CD4-positive, alpha-beta T cell (primary cell): ENCODE results near the gene JAK2. TPM values are rescaled to one million over a fixed set of nuclear protein-coding genes. Genes with fewer than 3 reads are reported as not detected.

ENCODE experiments used
- ATAC-seq: fragments of 200-7000 bp; cut with Tn5 transposase; one replicate; pipeline ENCODE4 v1.10.0; 2022; ENCODE audit warnings: mild to moderate bottlenecking; ENCODE audit not compliant: poor library complexity
- CTCF ChIA-PET: fragments of 350-600 bp; sonication (Branson Sonifier 250); formaldehyde crosslinking; loops from one replicate; lab custom pipeline; 2021; ENCODE audit warnings: antibody characterized with exemption, inconsistent platforms; lab: Charles Lee
- POLR2A ChIA-PET: fragments of 350-600 bp; sonication (Branson Sonifier 250); formaldehyde crosslinking; loops from one replicate; lab custom pipeline; 2021; ENCODE audit warnings: antibody characterized with exemption, inconsistent platforms; lab: Charles Lee
- DNase-seq, 14 experiments: peaks; one replicate each; pipeline ENCODE4 v3.0.0-alpha.2; 2013 to 2020; ENCODE audit warnings: mixed read lengths in 2 of 14
- H3K27ac ChIP-seq, 2 donors: one replicate each; pipeline versions ENCODE4 v1.5.1 to v1.7.0; 2013; ENCODE audit warnings: low read length in 2 of 2, low read depth in 1 of 2, mild to moderate bottlenecking in 1 of 2
- H3K27me3 ChIP-seq, 2 experiments: 1 replicate in 1 of 2; 2 replicates in 1 of 2; pipeline versions ENCODE4 v1.6.1 to v1.7.0; 2013; ENCODE audit warnings: low read length in 2 of 2, control low read depth in 1 of 2, mild to moderate bottlenecking in 1 of 2, moderate library complexity in 1 of 2; ENCODE audit not compliant: insufficient read depth in 2 of 2, control insufficient read depth in 1 of 2
- H3K36me3 ChIP-seq: one replicate; pipeline ENCODE4 v1.6.1; 2013; ENCODE audit warnings: low read length, control low read depth; ENCODE audit not compliant: insufficient read depth
- H3K4me1 ChIP-seq: one replicate; pipeline ENCODE4 v1.6.1; 2013; ENCODE audit warnings: low read length, control low read depth; ENCODE audit not compliant: insufficient read depth
- H3K4me3 ChIP-seq: one replicate; pipeline ENCODE4 v1.5.1; 2013; ENCODE audit warnings: mild to moderate bottlenecking, low read length, moderate library complexity
- H3K9me3 ChIP-seq, 2 experiments: 1 replicate in 1 of 2; 2 replicates in 1 of 2; pipeline versions ENCODE4 v1.6.1 to v1.7.0; 2013; ENCODE audit warnings: low read length in 2 of 2, mild to moderate bottlenecking in 2 of 2, control low read depth in 1 of 2, moderate library complexity in 1 of 2; ENCODE audit not compliant: control insufficient read depth in 1 of 2, insufficient read depth in 1 of 2
- H3K27ac Mint-ChIP-seq: one replicate; pipeline ENCODE4 v1.8.0; 2020; ENCODE audit warnings: mixed read lengths
- H3K27me3 Mint-ChIP-seq: one replicate; pipeline ENCODE4 v1.8.0; 2021; ENCODE audit warnings: mixed read lengths
- H3K36me3 Mint-ChIP-seq: one replicate; pipeline ENCODE4 v1.8.0; 2021; ENCODE audit warnings: low read depth, mixed read lengths
- H3K4me1 Mint-ChIP-seq: one replicate; pipeline ENCODE4 v1.8.0; 2021; ENCODE audit warnings: low read depth, mixed read lengths
- H3K4me3 Mint-ChIP-seq: one replicate; pipeline ENCODE4 v1.8.0; 2020; ENCODE audit warnings: mild to moderate bottlenecking, mixed read lengths
- H3K9me3 Mint-ChIP-seq: one replicate; pipeline ENCODE4 v1.8.0; 2020; ENCODE audit warnings: mixed read lengths
- intact Hi-C, 2 experiments: fragments of 100-400 bp; cut with DNase I in 1 of 2; cut with micrococcal nuclease in 1 of 2; formaldehyde crosslinking; loops; one replicate each; pipeline versions ENCODE4 v1.15.1 to v1.9.0; 2023 to 2025; cut with DNase I, micrococcal nuclease
- total RNA-seq, 174 experiments: library from RNA in 2 of 174; stranded (reverse) in 2 of 174; gene quantifications; one replicate each; pipeline ENCODE4 v1.2.3 and lab custom pipeline; 2021 to 2026
- TF ChIP-seq, protein P1 (sequence below): fragments of 200-600 bp; IDR thresholded peaks from one replicate; pipeline ENCODE4 v1.8.0; 2022; ENCODE audit warnings: antibody characterized with exemption, mild to moderate bottlenecking

JAK2 gene
- total RNA-seq, 2 experiments from 2014 or later: 7.2 to 7.5 TPM

DNA sequence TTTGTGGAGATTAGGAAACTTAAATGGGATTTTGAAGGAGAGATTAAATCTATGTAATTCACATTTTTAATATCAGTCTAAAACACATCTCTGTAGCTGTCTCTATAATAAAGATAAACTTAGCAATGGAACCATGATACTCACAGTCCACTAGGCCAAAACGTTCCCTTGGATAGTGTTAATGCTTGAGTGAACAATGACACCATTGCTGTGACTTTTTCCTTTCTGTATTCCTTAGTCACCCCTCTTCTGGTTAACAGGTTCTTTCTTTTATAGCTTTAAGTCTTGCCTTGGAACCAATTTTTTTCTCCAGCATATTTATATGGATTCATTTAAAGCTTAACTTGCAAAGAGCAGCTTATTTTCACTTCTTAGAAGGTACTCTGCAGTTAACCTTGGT is 137.0 kb downstream of the JAK2 start:
- TF ChIP-seq, protein P1, sequence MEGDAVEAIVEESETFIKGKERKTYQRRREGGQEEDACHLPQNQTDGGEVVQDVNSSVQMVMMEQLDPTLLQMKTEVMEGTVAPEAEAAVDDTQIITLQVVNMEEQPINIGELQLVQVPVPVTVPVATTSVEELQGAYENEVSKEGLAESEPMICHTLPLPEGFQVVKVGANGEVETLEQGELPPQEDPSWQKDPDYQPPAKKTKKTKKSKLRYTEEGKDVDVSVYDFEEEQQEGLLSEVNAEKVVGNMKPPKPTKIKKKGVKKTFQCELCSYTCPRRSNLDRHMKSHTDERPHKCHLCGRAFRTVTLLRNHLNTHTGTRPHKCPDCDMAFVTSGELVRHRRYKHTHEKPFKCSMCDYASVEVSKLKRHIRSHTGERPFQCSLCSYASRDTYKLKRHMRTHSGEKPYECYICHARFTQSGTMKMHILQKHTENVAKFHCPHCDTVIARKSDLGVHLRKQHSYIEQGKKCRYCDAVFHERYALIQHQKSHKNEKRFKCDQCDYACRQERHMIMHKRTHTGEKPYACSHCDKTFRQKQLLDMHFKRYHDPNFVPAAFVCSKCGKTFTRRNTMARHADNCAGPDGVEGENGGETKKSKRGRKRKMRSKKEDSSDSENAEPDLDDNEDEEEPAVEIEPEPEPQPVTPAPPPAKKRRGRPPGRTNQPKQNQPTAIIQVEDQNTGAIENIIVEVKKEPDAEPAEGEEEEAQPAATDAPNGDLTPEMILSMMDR: no peak
- Histone ChIP-seq H3K27me3 (no peaks in the 10 kb centered on the region), H3K9me3 (no peaks in the 10 kb centered on the region), H3K27ac (no peak overlapping the region), H3K4me3 (no peak overlapping the region), H3K36me3 (peaks cover 7% of the 10 kb centered on the region), H3K4me1 (no peaks in the 10 kb centered on the region)
- Mint-ChIP-seq H3K27ac (no peak overlapping the region), H3K4me1 (no peaks in the 10 kb centered on the region), H3K27me3 (no peaks in the 10 kb centered on the region), H3K9me3 (no peaks in the 10 kb centered on the region), H3K4me3 (no peak overlapping the region), H3K36me3 (peaks cover 45% of the 10 kb centered on the region)
- intact Hi-C loops: no loop called here
- no peak for ATAC-seq
- CTCF ChIA-PET: no interaction called here
- DNase-seq: no peak
- POLR2A ChIA-PET: no interaction called here

DNA sequence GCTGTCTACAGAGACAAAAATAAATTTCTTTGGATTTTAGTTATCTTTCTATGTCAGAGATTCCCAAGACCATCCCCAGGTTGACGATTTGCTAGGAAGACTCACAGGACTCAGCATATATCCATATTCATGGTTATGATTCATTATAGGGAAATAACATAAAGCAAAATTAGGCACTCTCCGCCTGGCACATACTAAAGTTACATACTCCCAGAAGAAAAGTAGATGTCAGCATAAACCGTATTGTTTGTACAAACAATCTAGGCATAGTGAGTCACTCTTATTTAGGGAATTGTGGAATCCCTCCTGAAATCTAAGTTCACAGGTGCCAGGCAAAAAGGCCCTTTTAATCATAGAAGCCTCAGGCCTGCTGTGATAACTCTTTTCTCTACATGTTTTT is 137.4 kb downstream of the JAK2 start:
- Histone ChIP-seq H3K27ac (no peak overlapping the region), H3K4me1 (no peaks in the 10 kb centered on the region), H3K4me3 (no peak overlapping the region), H3K9me3 (no peaks in the 10 kb centered on the region), H3K36me3 (peaks cover 7% of the 10 kb centered on the region), H3K27me3 (no peaks in the 10 kb centered on the region)
- POLR2A ChIA-PET: no interaction called here
- Mint-ChIP-seq H3K4me1 (no peaks in the 10 kb centered on the region), H3K27ac (no peak overlapping the region), H3K9me3 (no peaks in the 10 kb centered on the region), H3K36me3 (peaks cover 47% of the 10 kb centered on the region), H3K4me3 (no peak overlapping the region), H3K27me3 (no peaks in the 10 kb centered on the region)
- CTCF ChIA-PET: no interaction called here
- no peak for DNase-seq
- TF ChIP-seq, protein P1: no peak
- no peak for ATAC-seq
- intact Hi-C loops: no loop called here

DNA sequence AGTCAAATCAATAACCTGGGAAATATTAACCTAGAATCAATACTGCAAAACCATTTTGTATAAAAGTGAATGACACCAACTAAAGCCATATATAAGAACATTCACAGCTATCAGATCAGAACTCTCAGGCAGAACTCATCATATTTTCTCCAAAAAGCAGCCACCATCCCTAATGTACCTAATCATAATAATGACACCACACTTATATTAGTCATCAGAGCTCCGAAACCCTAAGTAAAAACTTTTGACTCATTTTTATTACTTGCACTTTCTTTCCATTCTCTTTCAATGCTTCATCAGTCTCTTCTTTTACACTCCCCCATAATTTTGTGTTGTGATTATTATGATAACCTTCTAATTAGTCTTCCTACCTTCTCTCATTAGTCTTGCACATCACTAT is 155.1 kb downstream of the JAK2 start:
- Histone ChIP-seq H3K4me3 (no peak overlapping the region), H3K27me3 (no peaks in the 10 kb centered on the region), H3K4me1 (no peaks in the 10 kb centered on the region), H3K9me3 (peaks cover 0 to 6% of the 10 kb centered on the region in 2 experiments), H3K36me3 (peaks cover 4% of the 10 kb centered on the region), H3K27ac (no peak overlapping the region)
- ChIA-PET CTCF (no interaction called here), POLR2A (no interaction called here)
- intact Hi-C loops: no loop called here
- ATAC-seq (no peak), DNase-seq (no peak)
- TF ChIP-seq, protein P1: no peak
- Mint-ChIP-seq H3K36me3 (peaks cover 51% of the 10 kb centered on the region), H3K27ac (no peak overlapping the region), H3K4me1 (no peaks in the 10 kb centered on the region), H3K27me3 (no peaks in the 10 kb centered on the region), H3K4me3 (no peak overlapping the region), H3K9me3 (peaks cover 24% of the 10 kb centered on the region)
